Stromal cell of bone marrow (primary cell): ENCODE data around the gene GALNT14.
A peak's percentile ranks its signal among the peaks of the same experiment; 100 is the strongest.

ENCODE experiments used
- DNase-seq: peaks from one replicate; pipeline ENCODE4 v3.0.0-alpha.2; 2012; ENCODE audit warnings: low read depth

GALNT14 gene

GRCh38 chr2:30888852-30889409, 249.3 kb downstream of the GALNT14 start:
- DNase-seq = no peak

- DNase-seq = no peak
Measured at GRCh38 chr2:30886080-30886479, 252.2 kb downstream of the GALNT14 start.

GRCh38 chr2:30883822-30884221, 254.4 kb downstream of the GALNT14 start:
- DNase-seq = no peak

GRCh38 chr2:30883184-30883583, 255.1 kb downstream of the GALNT14 start:
- DNase-seq = no peak

GRCh38 chr2:30880516-30880915, 257.7 kb downstream of the GALNT14 start:
- no peak for DNase-seq

DNA sequence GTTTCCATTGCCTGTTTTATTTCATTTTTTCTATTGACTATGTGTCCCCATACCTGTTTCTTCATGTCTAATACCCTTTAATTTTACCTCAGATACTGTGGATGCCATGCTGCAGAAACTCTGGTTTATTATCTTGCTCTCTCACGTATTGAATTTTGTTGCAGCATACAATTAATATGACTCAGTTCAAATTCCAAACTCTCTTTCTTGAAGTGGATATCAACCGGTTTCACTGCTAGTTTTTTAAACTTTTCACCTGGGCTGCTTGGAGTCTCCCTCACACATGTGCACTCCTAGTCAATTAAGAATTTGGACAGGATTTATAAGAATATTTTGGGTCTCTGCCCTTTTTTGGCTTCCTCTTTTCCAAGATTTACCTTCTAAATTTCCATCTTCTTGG, 260.4 kb downstream of the GALNT14 start:
- DNase-seq = no peak

DNA sequence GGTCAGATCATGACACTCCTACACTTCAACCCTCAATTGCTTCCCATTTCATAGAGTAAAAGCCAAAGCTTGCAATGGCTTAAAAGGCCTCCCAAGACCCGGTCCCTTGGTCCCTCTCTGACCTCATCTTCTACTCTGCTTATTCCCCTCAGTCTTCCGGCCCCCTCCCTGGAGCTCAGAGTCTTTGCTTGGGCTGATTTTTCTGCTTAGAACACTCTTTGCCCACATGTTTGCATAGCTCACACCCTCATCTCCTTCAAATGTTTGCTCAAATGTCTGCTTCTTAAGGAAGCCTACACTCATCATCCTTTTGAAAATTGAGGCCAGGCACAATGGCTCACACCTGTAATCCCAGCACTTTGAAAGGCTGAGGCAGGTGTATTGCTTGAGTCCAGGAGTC, 265.4 kb downstream of the GALNT14 start:
- no peak for DNase-seq

DNA sequence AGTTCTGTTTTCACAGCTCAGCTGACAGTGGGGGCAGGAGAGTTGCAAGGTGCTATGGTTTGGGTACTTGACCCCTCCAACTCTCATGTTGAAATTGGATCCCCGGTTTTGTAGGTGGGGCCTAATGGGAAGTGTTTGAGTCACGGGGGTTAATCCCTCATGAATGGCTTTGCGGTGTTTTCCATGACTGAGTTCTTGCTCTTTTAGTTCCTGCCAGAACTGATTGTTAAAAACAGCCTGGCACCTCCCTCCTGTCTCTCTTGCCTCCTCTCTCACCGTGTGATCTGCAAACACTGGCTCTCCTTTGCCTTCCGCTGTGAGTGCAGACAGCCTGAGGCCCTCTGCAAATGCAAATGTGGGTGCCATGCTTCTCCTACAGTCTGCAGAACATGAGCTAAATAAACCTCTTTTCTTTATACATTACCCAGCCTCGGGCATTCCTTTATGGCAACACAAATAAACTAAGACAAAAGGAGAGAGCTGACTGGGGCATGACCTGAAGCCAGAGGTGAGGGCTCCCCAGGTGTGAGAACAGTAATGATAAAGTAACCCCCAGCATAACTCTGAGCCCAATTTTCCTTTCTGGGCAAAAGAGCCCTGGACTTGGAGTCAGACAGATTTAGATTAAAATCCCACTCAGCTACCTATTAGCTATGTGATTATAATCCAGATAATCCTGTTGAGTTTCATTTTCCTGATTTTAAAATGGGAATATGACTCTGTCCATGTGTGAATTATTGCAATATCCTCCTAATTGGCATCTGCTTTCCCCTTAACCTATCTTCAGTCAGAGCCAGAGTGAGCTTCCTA, 266.1 kb downstream of the GALNT14 start:
- DNase-seq = no peak

GRCh38 chr2:30871440-30871839, 266.8 kb downstream of the GALNT14 start:
- DNase-seq = no peak

DNA sequence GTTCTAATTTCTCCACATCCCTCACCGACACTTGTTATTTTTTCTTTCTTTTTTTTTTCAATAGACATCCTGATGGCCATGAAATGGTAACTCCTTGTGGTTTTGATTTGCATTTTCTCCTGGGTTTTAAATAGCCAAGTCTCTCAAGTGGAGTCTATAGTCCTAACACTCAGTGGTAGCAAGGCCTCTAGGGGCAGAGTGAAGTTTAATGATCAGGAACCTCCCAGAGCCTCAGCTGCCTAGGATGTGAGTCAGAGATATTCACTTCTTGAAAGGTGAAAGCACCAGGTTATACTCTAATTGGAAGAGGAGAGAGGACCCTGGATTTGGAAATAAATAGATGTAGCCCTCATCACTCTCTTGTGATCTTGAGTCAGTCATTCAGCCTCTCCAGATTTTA, 268.3 kb downstream of the GALNT14 start:
- DNase-seq = no peak

- DNase-seq = no peak
Measured at GRCh38 chr2:30867385-30867784, 270.9 kb downstream of the GALNT14 start.

DNA sequence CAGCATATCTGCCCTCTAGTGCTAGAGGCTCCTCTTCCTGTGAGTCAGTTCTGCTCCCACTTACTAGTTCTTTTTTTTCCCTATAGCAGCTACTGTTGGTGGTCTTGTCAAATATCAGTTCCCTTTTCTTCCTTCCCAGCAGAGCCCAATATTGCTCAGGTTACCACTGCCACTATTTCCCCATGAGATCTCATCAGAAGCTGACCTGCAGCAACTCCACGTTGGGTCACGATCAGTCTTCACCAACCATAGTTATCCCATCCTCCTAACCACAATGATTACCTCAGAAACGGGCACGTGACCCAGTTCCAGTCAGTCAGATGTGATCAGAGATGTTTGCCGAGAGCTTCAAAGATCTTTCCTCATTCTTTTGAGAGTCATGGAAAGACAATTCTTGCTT, 271.3 kb downstream of the GALNT14 start:
- no peak for DNase-seq

DNA sequence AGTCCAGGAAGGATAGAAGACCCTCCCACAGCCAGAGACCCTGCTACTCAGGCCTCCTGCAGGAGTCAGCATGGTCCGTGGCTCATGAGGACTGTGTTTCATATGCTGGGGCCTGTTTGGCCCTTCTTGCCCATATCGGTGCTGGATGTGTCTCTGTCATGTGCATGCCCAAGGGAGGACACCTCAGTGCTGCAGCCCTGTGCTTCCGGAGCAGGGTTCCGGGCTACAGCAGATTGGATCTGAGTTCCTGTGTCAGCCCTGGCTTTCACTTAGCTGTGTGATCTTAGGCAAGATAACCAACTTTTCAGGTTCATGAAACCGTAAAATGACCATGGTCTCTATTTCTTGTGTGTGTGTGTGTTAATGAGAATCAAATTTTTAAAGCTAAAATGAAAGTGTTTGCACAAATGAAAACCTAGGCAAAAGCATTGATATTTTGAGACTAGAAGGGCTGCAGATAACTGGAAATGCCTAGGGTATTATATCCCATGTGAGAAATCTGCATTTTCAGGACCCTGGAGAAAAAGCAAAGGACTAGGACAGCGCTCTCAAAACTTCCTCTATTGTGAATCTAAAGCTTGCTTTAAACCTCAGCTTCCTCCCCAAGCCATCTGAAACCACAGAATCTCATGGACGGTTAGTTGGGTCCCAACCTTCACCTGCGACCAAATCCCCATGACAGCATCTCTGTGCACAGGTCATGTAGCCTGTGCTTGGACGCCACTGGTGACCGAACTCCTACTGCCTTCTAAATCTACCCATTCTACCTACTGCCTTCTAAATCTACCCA, 272.2 kb downstream of the GALNT14 start:
- no peak for DNase-seq

DNA sequence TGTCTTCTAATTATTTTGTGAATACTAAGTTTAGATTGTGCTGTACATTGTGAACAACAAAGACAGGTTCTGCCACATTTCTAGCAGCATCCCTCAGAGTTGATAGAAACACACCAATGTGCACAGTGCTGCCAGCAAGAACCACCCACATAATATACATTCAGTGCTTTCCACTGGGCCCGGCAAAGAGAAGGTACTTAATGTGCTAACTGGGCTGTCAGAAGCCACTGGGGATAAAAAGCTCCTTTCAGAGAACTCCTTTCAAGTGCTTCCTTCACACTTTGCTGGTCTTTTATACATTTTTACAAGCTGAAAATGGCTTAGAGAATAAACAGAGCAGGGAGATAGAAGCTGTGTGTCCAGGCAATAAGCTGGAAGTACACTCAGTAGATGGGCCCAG, 273.0 kb downstream of the GALNT14 start:
- DNase-seq = no peak

- peak; percentile 62 for DNase-seq
Measured at GRCh38 chr2:30862054-30862651, 276.1 kb downstream of the GALNT14 start.

DNA sequence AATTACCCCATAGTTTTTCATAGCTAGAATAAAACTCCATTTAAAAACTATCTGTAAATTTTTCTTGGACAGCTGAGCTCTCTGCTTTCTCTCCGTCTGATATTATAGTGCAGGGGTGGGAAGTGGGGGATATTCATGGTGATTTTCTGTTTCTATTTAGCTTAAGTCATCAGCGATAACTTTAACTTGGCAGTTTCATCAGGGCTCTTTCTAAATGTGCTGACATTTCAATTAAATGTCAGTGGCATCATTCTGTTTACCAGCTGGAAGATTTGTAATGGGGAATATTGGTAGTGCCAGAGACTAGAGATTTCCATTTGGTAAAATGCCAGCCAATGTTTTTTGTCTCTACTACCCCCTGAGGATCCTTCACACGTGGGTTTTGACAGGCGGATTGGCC, 277.5 kb downstream of the GALNT14 start:
- DNase-seq = no peak
